Lower lobe of right lung (tissue), 2 donors: ENCODE measurements around the gene RNLS. TPM values are rescaled to one million over a fixed set of nuclear protein-coding genes. Genes with fewer than 3 reads are reported as not detected.

ENCODE experiments used
- ATAC-seq, 2 donors: fragments of 200-7000 bp; cut with Tn5 transposase; one replicate each; pipeline ENCODE4 v1.9.1; 2020 to 2022; ENCODE audit warnings: mild to moderate bottlenecking in 2 of 2, moderate library complexity in 2 of 2
- DNase-seq: peaks from one replicate; pipeline ENCODE4 v3.0.0-alpha.2; 2020
- H3K27ac ChIP-seq: fragments of 200-600 bp; one replicate; pipeline ENCODE4 v1.8.0; 2022
- H3K27me3 ChIP-seq: fragments of 200-600 bp; one replicate; pipeline ENCODE4 v1.8.0; 2022; ENCODE audit warnings: low read depth
- H3K36me3 ChIP-seq: fragments of 200-600 bp; one replicate; pipeline ENCODE4 v1.8.0; 2022; ENCODE audit warnings: mild to moderate bottlenecking
- H3K4me1 ChIP-seq: fragments of 200-600 bp; one replicate; pipeline ENCODE4 v1.8.0; 2022
- H3K4me3 ChIP-seq: fragments of 200-600 bp; one replicate; pipeline ENCODE4 v1.8.0; 2022; ENCODE audit warnings: mild to moderate bottlenecking
- H3K9me3 ChIP-seq: fragments of 200-600 bp; one replicate; pipeline ENCODE4 v1.8.0; 2022
- CTCF ChIP-seq: fragments of 200-600 bp; IDR thresholded peaks from one replicate; pipeline ENCODE4 v1.8.0; 2022; ENCODE audit warnings: antibody characterized with exemption, mild to moderate bottlenecking
- intact Hi-C: fragments of 100-400 bp; cut with DNase I; formaldehyde crosslinking; loops from one replicate; pipeline ENCODE4 v1.11.0; 2022
- total RNA-seq: library from RNA; stranded (reverse); fragmentation: NEBNext Ultra II Directional; extraction: Animal tissue kit (Norgen Biotek cat#: 25700); gene quantifications from one replicate; pipeline ENCODE4 v1.2.1, GENCODE V29; 2021
- donor health status: DM: no; HTN: yes; CAD: no; lungs with severe emphysema.

RNLS gene
- total RNA-seq, 1 donor from 2014 or later: 9.6 TPM

DNA sequence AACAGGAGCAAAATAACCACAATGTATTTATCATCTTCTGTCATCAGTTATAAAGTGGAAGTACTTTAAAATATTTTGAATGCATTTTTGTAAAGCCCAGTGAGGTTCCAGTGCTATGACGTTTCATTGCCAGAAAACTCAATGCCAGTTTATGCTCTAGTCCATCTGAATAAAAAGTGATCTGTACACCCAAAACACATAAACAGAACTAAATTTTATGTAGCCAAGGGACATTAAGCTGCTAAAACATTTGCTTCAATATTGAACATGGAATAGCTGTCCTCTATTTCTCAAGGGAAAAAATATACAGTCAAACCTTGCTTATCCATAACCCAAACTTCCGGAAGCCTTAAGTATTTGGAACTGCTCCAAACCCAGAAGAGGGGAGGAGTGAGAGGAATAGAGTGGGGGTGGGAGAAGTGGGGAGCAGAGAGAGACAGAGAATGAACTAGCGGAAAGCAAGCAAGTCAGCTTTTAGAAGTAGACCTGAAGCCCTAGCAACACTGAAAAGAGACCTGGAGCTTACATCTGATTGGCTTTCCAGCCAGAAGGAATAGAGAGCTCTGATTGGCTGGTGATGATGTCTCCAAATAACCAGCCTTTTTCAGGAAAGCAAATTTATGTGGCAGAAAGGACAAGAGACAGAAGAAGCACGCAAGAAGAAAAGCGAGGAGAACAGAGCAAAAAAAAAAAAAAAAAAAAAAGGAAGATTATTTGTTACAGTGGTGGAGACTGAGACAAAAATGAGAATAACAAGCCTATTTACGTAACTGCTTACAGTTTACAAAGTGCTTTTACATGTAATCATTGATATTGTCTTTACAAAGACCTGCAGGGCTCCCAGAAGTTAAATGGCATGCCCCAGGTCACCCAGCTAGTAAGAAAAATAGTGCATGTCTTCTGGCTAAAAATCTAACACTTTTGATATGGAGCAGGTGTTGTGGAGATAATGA lies 196.0 kb downstream of the RNLS start:
- TF ChIP-seq CTCF: no peak
- no peaks in the 10 kb centered on the region for H3K27me3 ChIP-seq
- H3K27ac ChIP-seq: peak overlapping the region; percentile 44
- H3K4me1 ChIP-seq: peaks cover 22% of the 10 kb centered on the region
- no peak for DNase-seq
- intact Hi-C loops: loop anchor here (5.0 kb wide), 1 partner anchor 520 kb away; no protein-coding TSS in a partner anchor
- no peaks in the 10 kb centered on the region for H3K36me3 ChIP-seq
- H3K4me3 ChIP-seq: peak overlapping the region; percentile 16
- H3K9me3 ChIP-seq: no peaks in the 10 kb centered on the region
- ATAC-seq: peak; percentile 89 to 95

- no peaks in the 10 kb centered on the region for H3K27me3 ChIP-seq
- intact Hi-C loops: loop anchor here (5.0 kb wide), 1 partner anchor 519 kb away; no protein-coding TSS in a partner anchor
- no peaks in the 10 kb centered on the region for H3K36me3 ChIP-seq
- TF ChIP-seq CTCF: no peak
- peak overlapping the region; percentile 44 for H3K27ac ChIP-seq
- H3K4me3 ChIP-seq: peak overlapping the region; percentile 16
- DNase-seq (no peak), ATAC-seq (peak; percentile 9 to 54)
- H3K4me1 ChIP-seq: peaks cover 19% of the 10 kb centered on the region
- H3K9me3 ChIP-seq: no peaks in the 10 kb centered on the region
These were observed 196.8 kb downstream of the RNLS start for GRCh38 chr10:88386204-88386788.

GRCh38 chr10:88385601-88386203 lies 197.4 kb downstream of the RNLS start:
- Histone ChIP-seq H3K27ac (peak overlapping the region; percentile 44), H3K9me3 (no peaks in the 10 kb centered on the region), H3K27me3 (no peaks in the 10 kb centered on the region), H3K36me3 (no peaks in the 10 kb centered on the region), H3K4me3 (no peak overlapping the region), H3K4me1 (peaks cover 19% of the 10 kb centered on the region)
- DNase-seq: peak; percentile 65
- no peak for TF ChIP-seq CTCF
- ATAC-seq: peak; percentile 72 to 84
- intact Hi-C loops: loop anchor here (5.0 kb wide), 1 partner anchor 518 kb away; no protein-coding TSS in a partner anchor

DNA sequence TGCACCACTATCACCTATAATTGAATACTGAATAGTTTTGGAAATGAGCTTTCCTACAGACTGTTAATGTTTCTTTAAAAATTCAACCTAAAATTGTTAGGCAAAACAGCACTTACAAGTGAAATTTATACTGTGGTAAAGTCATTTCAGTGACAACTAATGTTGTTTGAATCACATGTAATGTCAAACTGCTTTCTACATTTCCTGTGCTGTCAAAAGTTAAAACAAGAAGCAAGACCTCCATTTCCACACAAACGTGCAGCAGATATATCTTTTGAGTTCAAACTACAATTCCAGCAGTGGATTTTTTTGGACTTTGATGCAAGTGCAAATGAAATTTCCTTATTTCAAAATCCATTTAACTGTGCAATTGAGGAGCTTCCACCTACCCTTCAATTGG lies 199.8 kb downstream of the RNLS start:
- Histone ChIP-seq H3K27ac (no peak overlapping the region), H3K4me3 (no peak overlapping the region), H3K9me3 (no peaks in the 10 kb centered on the region), H3K27me3 (no peaks in the 10 kb centered on the region), H3K36me3 (no peaks in the 10 kb centered on the region), H3K4me1 (peaks cover 19% of the 10 kb centered on the region)
- ATAC-seq (no peak), DNase-seq (no peak)
- TF ChIP-seq CTCF: no peak
- intact Hi-C loops: no loop called here

DNA sequence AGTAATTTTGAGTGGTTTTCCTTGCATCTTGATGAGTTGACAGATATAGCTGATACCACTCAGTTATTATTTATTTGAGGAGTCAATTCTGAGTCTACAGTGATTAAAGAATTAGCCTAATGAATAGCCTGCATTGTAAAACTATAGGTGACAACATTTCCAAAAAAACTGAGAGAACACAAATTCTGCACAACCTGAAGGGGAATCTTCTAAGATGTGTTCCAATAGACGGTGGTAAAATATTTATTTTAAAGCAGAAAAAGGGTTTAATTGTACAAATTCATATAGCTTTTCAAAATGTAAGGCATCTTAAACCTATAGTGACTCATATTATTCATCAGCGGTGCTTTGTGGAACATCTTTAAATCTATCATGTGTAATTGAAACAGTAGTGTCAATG lies 200.4 kb downstream of the RNLS start:
- Histone ChIP-seq H3K27ac (no peak overlapping the region), H3K36me3 (no peaks in the 10 kb centered on the region), H3K4me3 (no peak overlapping the region), H3K4me1 (peaks cover 19% of the 10 kb centered on the region), H3K27me3 (no peaks in the 10 kb centered on the region), H3K9me3 (no peaks in the 10 kb centered on the region)
- TF ChIP-seq CTCF: no peak
- intact Hi-C loops: no loop called here
- DNase-seq: no peak
- ATAC-seq: no peak
